Heart left ventricle (tissue), 16 donors: ENCODE results near the gene KCNMA1. TPM values are rescaled to one million over a fixed set of nuclear protein-coding genes. Genes with fewer than 3 reads are reported as not detected.

ENCODE experiments used
- ATAC-seq, 4 donors: fragments of 200-7000 bp; cut with Tn5 transposase; one replicate each; pipeline ENCODE4 v1.9.1; 2020 to 2022; ENCODE audit warnings: moderate library complexity in 4 of 4, mild to moderate bottlenecking in 3 of 4, moderate number of reproducible peaks in 1 of 4
- DNase-seq, 5 donors: peaks; one replicate each; pipeline ENCODE4 v3.0.0-alpha.2; 2020
- H3K27ac ChIP-seq, 12 donors: fragments of 200-600 bp; sonication (generic) in 4 of 12; one replicate each; pipeline versions ENCODE4 v1.5.0 to v1.8.0; 2016 to 2022; ENCODE audit warnings: mild to moderate bottlenecking in 2 of 12
- H3K27me3 ChIP-seq, 9 donors: fragments of 200-600 bp; sonication (generic) in 2 of 9; one replicate each; pipeline versions ENCODE4 v1.5.1 to v1.8.0; 2016 to 2022; ENCODE audit warnings: mild to moderate bottlenecking in 3 of 9
- H3K36me3 ChIP-seq, 9 donors: fragments of 200-600 bp; sonication (generic) in 2 of 9; one replicate each; pipeline versions ENCODE4 v1.5.0 to v1.8.0; 2018 to 2022; ENCODE audit warnings: mild to moderate bottlenecking in 2 of 9
- H3K4me1 ChIP-seq, 12 donors: fragments of 200-600 bp; sonication (generic) in 4 of 12; one replicate each; pipeline versions ENCODE4 v1.5.0 to v1.8.0; 2016 to 2022; ENCODE audit warnings: mild to moderate bottlenecking in 3 of 12
- H3K4me3 ChIP-seq, 12 donors: fragments of 200-600 bp; sonication (generic) in 4 of 12; one replicate each; pipeline versions ENCODE4 v1.5.0 to v1.8.0; 2017 to 2022; ENCODE audit warnings: mild to moderate bottlenecking in 9 of 12, moderate library complexity in 4 of 12
- H3K9me3 ChIP-seq, 12 donors: fragments of 200-600 bp; sonication (generic) in 4 of 12; one replicate each; pipeline versions ENCODE4 v1.5.0 to v1.8.0; 2016 to 2022; ENCODE audit warnings: mild to moderate bottlenecking in 1 of 12
- CTCF ChIP-seq, 12 donors: fragments of 200-600 bp; sonication (generic) in 4 of 12; IDR thresholded peaks; one replicate each; pipeline versions ENCODE4 v1.5.0 to v1.8.0; 2018 to 2022; ENCODE audit warnings: antibody characterized with exemption in 12 of 12, mild to moderate bottlenecking in 5 of 12
- POLR2A ChIP-seq, 2 donors: fragments of 450-650 bp; IDR thresholded peaks; one replicate each; pipeline ENCODE4 v1.6.1; 2017; ENCODE audit warnings: antibody characterized with exemption in 2 of 2, mild to moderate bottlenecking in 2 of 2, moderate library complexity in 2 of 2
- WGBS, 4 donors: extraction: QIAGEN DNeasy Blood & Tissue Kit in 2 of 4; methylation state at CpG; one replicate each; pipeline versions ENCODE4 v1.1.5 to v1.1.7; 2013 to 2018; 5-methylcytosine and 5-hydroxymethylcytosine counted together
- intact Hi-C, 10 donors: fragments of 100-400 bp; cut with DNase I; formaldehyde crosslinking; loops; one replicate each; pipeline versions ENCODE4 v1.11.1 to v1.14.2; 2022
- polyA plus RNA-seq, 2 donors: library from polyadenylated mRNA; stranded (reverse); fragments of 200-250 nt; gene quantifications; one replicate each; pipeline ENCODE4 v1.2.3, GENCODE V29; 2013
- total RNA-seq, 9 donors: library from RNA; depleted of rRNA in 2 of 9; stranded (reverse); fragments of >200 nt in 2 of 9; fragmentation: NEBNext Ultra II Directional in 3 of 9; extraction: Animal tissue kit (Norgen Biotek cat#: 25700) in 3 of 9; gene quantifications; one replicate each; pipeline versions ENCODE4 v1.1.0 to v1.2.4, GENCODE V29; 2016 to 2023
- donor health status: ischemic (EF 13 %, LVEDD 7.1; RV severe dilation, severe dysfunction).
- donor health status: healthy with polysubstance abuse.
- donor health status: DM: no; HTN: yes; CAD: no.
- donor health status: DM: no; HTN: no; CAD: no.
- donor health status: ischemic (EF 25% LVEDD 6.9; RV normal size, moderate dysfunction).
- donor health status: ischemic (EF 25% LVEDD 5.7; RV mildly dilated, moderate dysfunction).
- donor health status: healthy.
- donor health status: DM: yes; HTN: yes; CAD: no.
- donor health status: ischemic (EF 35%, LVEDD 5.7; RV mildly dilated, moderate dysfunction).
- donor health status: nonischemic (EF 11% LVEDD 7.7; RV severe dilation, severe dysfunction).
- donor health status: DM: yes; HTN: yes; CAD: no.
- donor health status: PGD.
- donor health status: ischemic (EF 29% LVEDD 5.4; RV normal size, mild dysfunction).
- donor health status: nonischemic (EF 23%, LVEDD 6.1; RV moderate dilation, normal function).

Gene KCNMA1
- total and polyA plus RNA-seq, 11 donors, result 0.39 to 8.7 (median 1.7) TPM

GRCh38 chr10:77226020-77226419, 411.6 kb downstream of the KCNMA1 start:
- H3K36me3 ChIP-seq, result no peaks in the 10 kb centered on the region
- peaks cover 0 to 5% (median 0%) of the 10 kb centered on the region in 9 donors for H3K27me3 ChIP-seq
- no peaks in the 10 kb centered on the region for H3K4me1 ChIP-seq
- TF ChIP-seq CTCF (IDR thresholded peaks at IDR 0.05), result no peak
- no peak for TF ChIP-seq POLR2A (IDR thresholded peaks at IDR 0.05)
- intact Hi-C loops, result no loop called here
- no peaks in the 10 kb centered on the region for H3K9me3 ChIP-seq
- ATAC-seq (no peak), DNase-seq (no peak)
- 67 to 71% (median 67%) methylated on average over 2 of the region's 2 CpGs for WGBS, 4 donors
- H3K4me3 ChIP-seq, result no peak overlapping the region
- peak overlapping the region in 1 of 12 donors; percentile 70 for H3K27ac ChIP-seq

DNA sequence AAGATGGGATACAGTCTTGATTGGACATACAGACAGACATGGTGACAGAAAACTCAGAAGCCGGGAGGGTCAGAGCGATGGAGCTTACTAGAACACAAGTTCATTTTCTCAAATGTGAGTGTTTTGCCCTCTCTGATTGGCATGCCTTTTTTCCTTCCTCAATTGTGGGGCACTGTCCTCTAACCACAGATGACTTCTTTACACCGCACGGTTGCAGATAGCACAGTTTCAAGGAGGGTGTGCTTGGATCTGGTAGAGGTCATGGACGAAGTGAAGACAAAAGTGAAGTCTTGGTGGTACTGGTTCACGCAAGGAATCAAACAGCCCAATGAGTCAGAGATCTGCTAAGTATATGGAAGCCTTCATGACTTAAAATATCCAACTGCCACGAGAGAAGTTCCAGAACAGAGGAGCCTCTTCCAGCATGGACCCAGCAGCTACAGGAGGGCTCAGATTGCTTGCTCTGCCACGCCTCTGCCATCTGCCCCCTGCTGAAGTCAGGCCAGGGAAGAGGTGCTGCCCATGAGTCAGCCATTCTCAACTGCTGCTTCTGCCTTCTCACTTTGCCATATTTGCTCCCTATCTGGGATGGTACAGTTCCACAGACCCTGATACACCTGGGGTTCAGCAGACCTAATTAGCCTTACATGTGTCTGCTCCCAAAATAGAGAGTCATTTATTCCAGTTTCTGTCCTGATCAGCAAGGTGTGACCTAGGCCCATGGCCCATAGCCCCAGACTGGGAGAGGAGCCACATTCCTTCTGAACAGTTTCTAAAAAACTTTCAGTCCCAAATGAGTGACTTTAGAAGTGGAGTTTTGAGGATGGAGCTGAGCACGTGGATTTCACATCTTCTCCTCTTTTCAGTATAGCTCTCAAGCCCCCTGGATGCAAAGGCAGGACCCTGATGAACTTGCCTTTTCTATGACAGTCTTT, 413.8 kb downstream of the KCNMA1 start:
- Histone ChIP-seq H3K4me1 (no peaks in the 10 kb centered on the region), H3K4me3 (no peak overlapping the region), H3K36me3 (no peaks in the 10 kb centered on the region), H3K9me3 (no peaks in the 10 kb centered on the region), H3K27ac (peak overlapping the region in 1 of 12 donors; percentile 70), H3K27me3 (peaks cover 0 to 9% (median 0%) of the 10 kb centered on the region in 9 donors)
- intact Hi-C loops, result no loop called here
- TF ChIP-seq POLR2A (IDR thresholded peaks at IDR 0.05) (no peak), CTCF (IDR thresholded peaks at IDR 0.05) (no peak)
- ATAC-seq, result no peak
- 72 to 81% (median 81%) methylated on average over 9 of the region's 9 CpGs for WGBS, 4 donors
- DNase-seq, result no peak

DNA sequence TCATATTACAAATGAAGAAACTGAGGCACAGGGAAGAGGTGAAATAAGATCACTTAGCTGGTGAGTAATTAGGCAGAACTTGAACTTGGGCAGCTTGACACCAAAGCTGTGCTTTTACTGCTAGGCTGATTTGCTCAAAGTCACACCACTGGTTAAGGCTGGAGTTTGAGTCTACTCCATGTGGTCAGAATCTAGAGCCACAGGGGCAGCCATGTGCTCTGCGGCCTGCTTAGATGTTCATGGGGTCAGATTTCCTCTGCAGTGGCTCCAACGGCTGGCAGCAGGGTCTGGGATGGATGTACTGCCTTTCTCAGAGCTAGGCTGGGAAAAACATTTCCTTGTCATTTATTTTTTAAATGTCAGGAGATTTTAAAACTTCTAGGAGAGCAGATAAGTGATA, 417.5 kb downstream of the KCNMA1 start:
- no peak for ATAC-seq
- Histone ChIP-seq H3K4me1 (no peaks in the 10 kb centered on the region), H3K27me3 (peaks cover 0 to 9% (median 0%) of the 10 kb centered on the region in 9 donors), H3K4me3 (no peak overlapping the region), H3K36me3 (no peaks in the 10 kb centered on the region), H3K9me3 (no peaks in the 10 kb centered on the region), H3K27ac (no peak overlapping the region)
- 46 to 50% (median 48%) methylated on average over 2 of the region's 2 CpGs for WGBS, 4 donors
- intact Hi-C loops, result no loop called here
- no peak for DNase-seq
- TF ChIP-seq POLR2A (IDR thresholded peaks at IDR 0.05) (no peak), CTCF (IDR thresholded peaks at IDR 0.05) (no peak)

- H3K4me1 ChIP-seq, result no peaks in the 10 kb centered on the region
- TF ChIP-seq CTCF (IDR thresholded peaks at IDR 0.05) (no peak), POLR2A (IDR thresholded peaks at IDR 0.05) (no peak)
- peaks cover 0 to 9% (median 0%) of the 10 kb centered on the region in 9 donors for H3K27me3 ChIP-seq
- ATAC-seq, result no peak
- intact Hi-C loops, result no loop called here
- H3K4me3 ChIP-seq, result no peak overlapping the region
- no peaks in the 10 kb centered on the region for H3K9me3 ChIP-seq
- H3K36me3 ChIP-seq, result no peaks in the 10 kb centered on the region
- DNase-seq, result no peak
- no peak overlapping the region for H3K27ac ChIP-seq
- 76 to 84% (median 77%) methylated on average over 6 of the region's 6 CpGs for WGBS, 4 donors
These were observed 418.6 kb downstream of the KCNMA1 start for GRCh38 chr10:77219046-77219445.
